IPS-NIHi11 (cell line): ENCODE results near the gene OR5H2.
"Not testable (repeated sequence)": the region's sequence is repeated elsewhere in the genome, so short reads cannot be mapped to it uniquely, and the experiment has no call there.

ENCODE experiments used
- DNase-seq: peaks from one replicate; pipeline ENCODE4 v3.0.0; 2012; ENCODE audit warnings: mixed read lengths, low spot score

The OR5H2 gene

DNA sequence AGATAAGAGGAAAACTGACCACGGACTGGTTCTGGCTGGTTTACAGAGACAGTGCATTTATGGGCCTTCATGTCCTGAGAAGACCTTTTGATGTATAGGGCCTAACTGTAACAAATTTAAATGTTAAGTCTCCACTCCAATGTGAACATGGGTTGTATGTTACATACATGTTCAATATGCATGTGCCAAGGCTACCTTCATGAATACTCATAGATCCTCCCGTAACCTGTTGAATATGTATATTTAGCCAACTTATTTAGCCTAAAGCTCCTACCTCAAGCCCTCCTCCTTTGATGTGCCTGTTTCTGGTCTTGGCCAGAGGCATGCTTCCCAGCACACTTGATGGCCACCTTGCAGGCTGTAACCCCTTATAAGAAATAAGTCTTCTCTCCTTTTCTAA is at the start of gene OR5H2:
OR5H2 (plus strand) TSS at position 301 of the 400 bp plus-strand sequence. CDS start 398 bp downstream, outside the sequence.
- no peak for DNase-seq

- DNase-seq = no peak
Observed at GRCh38 chr3:98233468-98233867, 48.8 kb upstream of the OR5H2 start.

GRCh38 chr3:98240131-98240530 is 42.2 kb upstream of the OR5H2 start:
- DNase-seq = no peak

- no peak for DNase-seq
Observed at GRCh38 chr3:98242155-98242554, 40.1 kb upstream of the OR5H2 start.

GRCh38 chr3:98243843-98244242 is 38.5 kb upstream of the OR5H2 start:
- no peak for DNase-seq

DNA sequence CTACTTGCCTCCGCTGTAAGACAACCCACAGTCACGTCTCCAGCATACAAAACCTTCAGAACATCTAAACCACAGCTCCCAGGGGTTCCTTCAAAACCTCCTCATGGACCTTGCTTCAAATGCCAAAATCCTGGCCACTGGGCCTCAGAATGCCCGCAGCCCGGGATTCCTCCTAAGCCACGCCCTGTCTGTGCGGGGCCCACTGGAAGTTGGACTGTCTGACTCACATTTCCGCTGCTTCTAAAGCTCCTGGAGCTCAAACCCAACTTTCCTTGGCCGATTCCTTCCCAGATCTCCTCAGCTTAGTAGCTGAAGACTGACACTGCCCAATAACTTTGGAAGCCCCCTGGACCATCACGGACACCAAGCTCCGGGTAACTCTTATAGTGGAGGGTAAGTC is 36.2 kb upstream of the OR5H2 start:
- DNase-seq = no peak

- DNase-seq = not testable (repeated sequence)
Observed at GRCh38 chr3:98256026-98256425, 26.3 kb upstream of the OR5H2 start.

- no peak for DNase-seq
Observed at GRCh38 chr3:98259707-98260106, 22.6 kb upstream of the OR5H2 start.

GRCh38 chr3:98262046-98262445 is 20.3 kb upstream of the OR5H2 start:
- no peak for DNase-seq

DNA sequence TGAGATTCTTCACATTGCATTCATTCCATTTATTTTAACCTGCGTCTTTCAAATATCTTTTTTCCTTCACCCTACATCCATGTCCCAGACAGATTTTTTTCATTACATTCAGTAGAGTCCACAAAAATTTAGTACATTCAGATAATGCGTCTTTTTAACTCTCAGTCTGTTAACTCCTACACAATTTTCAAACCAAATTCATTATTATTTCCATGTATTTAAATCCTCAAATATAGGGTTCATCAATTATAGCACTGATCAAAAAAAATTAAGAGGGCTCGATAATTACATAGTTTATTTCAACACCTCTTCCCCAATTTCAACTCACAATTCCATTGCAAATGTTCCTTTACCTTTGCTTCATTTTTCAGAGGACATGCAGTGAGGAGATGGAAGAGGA is 18.4 kb upstream of the OR5H2 start, which contains the start of gene OR5H6:
OR5H6 (plus strand) TSS at position 301 of the 400 bp plus-strand sequence; CDS start at position 390, 89 bp downstream.
- no peak for DNase-seq

GRCh38 chr3:98269846-98270245 is 12.5 kb upstream of the OR5H2 start:
- DNase-seq = no peak

DNA sequence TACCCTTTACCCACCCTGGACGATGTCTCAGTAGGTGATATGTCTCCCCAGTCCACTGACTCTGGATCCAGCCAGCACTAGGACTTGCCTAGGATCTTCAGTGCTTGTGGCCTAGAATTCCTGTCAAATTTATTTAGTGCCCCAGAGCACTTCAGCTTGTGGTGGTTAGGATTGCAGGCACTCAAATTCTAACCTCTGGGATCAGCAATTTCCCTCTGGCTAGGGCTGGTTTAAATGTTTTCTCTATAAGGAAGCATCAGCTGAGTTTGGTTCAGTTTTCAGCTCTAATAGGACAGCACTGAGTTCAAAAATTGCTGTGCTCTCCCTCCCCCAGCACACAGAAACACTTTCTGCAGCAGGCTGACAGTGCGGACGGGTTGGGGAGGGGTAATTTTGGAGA is 10.2 kb upstream of the OR5H2 start:
- no peak for DNase-seq

GRCh38 chr3:98274914-98275313 is 7.4 kb upstream of the OR5H2 start:
- no peak for DNase-seq

DNA sequence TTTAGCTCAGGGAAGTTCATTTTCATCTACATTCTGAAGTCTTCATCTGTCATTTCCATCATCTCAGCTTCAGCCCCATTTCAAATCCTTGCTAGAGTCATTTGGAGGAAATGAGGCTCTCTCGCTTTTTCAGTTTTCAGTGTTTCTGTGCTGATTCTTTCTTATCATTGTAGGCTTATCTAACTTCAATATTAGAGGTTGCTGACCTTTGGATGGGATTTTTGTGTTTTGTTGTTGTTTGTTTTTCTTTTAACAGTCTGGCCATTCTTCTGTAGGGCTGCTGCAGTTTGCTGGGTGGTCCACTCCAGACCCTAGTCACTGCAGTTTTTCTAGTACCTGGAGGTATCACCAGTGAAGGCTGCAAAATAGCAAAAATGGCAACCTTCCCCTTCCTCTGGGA is 8.6 kb downstream of the OR5H2 start:
- DNase-seq = no peak

DNA sequence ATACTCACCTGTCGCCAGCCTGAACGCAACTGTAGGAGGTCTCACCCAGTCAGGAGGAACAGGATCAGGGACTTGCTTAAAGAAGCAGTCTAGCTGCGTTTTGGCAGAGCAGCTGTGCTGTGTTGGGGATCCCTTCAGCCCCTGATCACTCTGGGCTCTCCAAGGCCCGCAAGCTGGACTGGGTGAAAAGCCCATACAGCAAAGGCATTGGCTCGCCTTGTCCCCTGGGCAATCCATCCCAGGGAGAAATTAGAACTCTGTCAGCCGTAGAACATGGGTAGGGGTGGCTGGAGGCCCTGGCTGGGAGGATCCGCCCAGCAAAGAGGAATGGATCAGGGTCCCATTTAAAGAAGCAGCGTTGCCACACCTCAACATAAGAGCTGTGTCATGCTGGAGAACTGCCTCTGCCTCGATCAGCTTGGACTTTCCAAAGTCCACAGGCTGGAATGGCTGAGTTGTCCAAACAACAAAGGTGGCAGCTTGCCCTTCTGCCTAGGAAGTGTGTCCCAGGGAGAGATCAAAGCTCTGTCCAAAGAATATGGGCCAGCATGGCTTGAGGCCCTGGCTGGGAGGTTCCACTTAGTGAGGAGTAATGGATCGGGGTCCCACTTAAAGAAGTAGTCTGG is 9.1 kb downstream of the OR5H2 start:
- DNase-seq = no peak

GRCh38 chr3:98322101-98322500 is 39.8 kb downstream of the OR5H2 start:
- no peak for DNase-seq

DNA sequence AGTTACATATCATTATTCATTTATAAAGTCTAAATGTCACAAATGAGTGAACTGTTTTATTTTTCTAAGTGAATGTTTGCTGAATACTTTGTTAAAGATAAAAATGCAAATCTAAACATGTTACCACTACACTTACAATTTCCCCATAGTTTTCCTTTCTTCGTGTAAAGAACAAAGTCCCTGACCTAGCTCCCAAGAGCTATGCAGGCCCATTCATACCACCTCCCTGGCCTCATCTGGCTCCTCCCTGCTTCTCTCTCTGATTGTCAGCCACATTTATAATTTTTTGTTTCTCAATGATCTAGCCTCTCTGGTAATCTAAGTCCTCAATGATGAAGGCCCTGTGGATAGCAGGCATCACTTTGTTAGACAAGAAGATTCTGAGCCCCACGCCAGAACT is 40.4 kb downstream of the OR5H2 start:
- DNase-seq = no peak

GRCh38 chr3:98323425-98323824 is 41.1 kb downstream of the OR5H2 start:
- no peak for DNase-seq

GRCh38 chr3:98325055-98325454 is 42.8 kb downstream of the OR5H2 start:
- DNase-seq = no peak

GRCh38 chr3:98326105-98326893 is 44.0 kb downstream of the OR5H2 start:
- DNase-seq = no peak

DNA sequence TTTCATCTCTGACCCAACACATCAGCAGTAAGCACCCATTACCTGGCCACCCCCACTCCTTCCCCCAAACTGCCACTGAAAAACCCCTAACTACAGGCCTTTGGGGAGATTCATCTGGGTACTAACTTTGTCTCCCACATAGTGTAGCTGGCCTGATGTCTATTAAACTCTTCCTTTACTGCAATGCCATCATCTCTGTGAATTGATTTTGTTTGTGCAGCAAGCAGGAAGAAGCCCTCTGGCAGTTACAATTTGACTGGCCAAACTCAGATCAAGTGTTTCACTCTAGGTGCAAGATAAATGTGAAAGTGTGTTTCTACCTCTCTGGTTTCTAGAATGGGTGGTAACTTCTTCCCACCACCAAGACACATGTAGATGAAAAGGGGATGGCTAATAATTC is 44.6 kb downstream of the OR5H2 start:
- DNase-seq = no peak

DNA sequence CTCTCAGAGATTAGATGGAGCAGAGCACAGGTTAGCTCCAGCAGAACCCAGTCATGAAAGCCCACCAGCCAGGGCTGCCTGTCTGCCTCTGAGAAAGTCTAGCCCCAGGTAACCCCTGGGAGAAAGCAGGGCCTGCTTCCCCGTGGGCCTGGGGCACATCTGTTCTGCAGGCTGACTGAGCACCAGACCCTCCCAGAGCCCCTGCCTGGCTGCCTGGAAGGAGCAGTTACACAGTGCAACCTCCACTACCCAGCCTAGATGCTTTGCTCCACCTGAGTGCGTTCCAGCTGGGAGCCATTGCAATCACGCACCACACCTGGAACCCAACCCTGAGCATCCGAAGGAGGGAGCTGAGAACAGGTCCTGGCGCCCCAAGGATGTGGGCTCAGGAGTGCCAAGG is 46.6 kb downstream of the OR5H2 start:
- no peak for DNase-seq

DNA sequence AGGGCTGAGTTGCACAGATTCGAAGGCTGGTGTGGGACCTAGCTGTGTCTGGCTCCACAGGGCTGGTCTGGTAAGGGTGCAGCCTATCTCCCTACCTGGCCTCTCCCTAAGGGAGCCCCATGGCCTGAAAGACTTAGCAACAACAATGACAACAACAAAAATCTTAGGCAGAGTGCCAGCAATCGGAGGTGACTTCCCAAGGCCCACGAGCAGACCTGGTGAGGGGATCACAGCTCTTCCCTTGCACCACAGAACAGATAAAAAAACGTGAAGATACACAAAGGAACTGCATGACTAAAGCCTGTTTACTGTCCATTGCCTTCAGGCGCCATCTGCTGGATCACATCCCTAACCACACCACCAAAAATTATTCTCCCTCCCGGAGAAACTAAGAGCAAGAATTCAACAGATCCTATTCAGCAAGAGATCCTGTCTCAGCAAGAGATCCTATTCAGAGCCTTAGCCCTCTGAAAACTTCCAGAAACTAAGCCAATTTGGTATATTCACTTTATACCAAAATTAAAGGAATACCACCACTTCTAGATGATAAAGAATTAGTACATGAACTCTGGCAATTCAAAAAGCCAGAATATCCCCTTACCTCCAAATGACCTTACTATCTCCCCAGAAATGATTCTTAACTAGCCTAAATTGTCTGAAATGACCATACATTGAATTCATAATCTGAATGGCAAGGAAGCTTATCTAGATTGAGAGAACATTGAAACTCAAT is 47.3 kb downstream of the OR5H2 start:
- DNase-seq = peak; percentile 57
